Karpas-422 (cell line): Measurements from ENCODE around the gene CLVS2. TPM values are rescaled to one million over a fixed set of nuclear protein-coding genes. Genes with fewer than 3 reads are reported as not detected.

Experiments used
- DNase-seq: peaks from one replicate; pipeline ENCODE4 v3.0.0-alpha.2; 2015
- H2AFZ ChIP-seq: fragments of 200-600 bp; sonication (generic); 2 replicates; pipeline ENCODE4 v1.6.1; 2014; ENCODE audit warnings: antibody characterized with exemption, low read length, mixed read lengths
- H3K27ac ChIP-seq: fragments of 200-600 bp; sonication (generic); 2 replicates; pipeline ENCODE4 v1.5.1; 2014; ENCODE audit warnings: mild to moderate bottlenecking, low read length, moderate library complexity
- H3K27me3 ChIP-seq: fragments of 200-600 bp; sonication (generic); 2 replicates; pipeline ENCODE4 v1.6.1; 2014; ENCODE audit warnings: low read length, mixed read lengths
- H3K36me3 ChIP-seq: fragments of 200-600 bp; sonication (generic); 2 replicates; pipeline ENCODE4 v1.6.1; 2014; ENCODE audit warnings: low read length, mixed read lengths; ENCODE audit not compliant: insufficient read depth
- H3K4me1 ChIP-seq: fragments of 200-600 bp; sonication (generic); 2 replicates; pipeline ENCODE4 v1.6.1; 2014; ENCODE audit warnings: mild to moderate bottlenecking, low read length, mixed read lengths
- H3K4me2 ChIP-seq: fragments of 200-600 bp; sonication (generic); 2 replicates; pipeline ENCODE4 v1.6.1; 2014; ENCODE audit warnings: low read length, low read depth, mild to moderate bottlenecking; ENCODE audit not compliant: poor library complexity, severe bottlenecking
- H3K4me3 ChIP-seq: fragments of 200-600 bp; sonication (generic); 2 replicates; pipeline ENCODE4 v1.5.1; 2014; ENCODE audit warnings: mild to moderate bottlenecking, antibody characterized with exemption, low read length, mixed read lengths
- H3K79me2 ChIP-seq: fragments of 200-600 bp; sonication (generic); 2 replicates; pipeline ENCODE4 v1.6.1; 2014; ENCODE audit warnings: mild to moderate bottlenecking, low read length, mixed read lengths
- H3K9ac ChIP-seq: fragments of 200-600 bp; sonication (generic); 2 replicates; pipeline ENCODE4 v1.6.0; 2014; ENCODE audit warnings: low read length
- H3K9me2 ChIP-seq: fragments of 200-600 bp; sonication (generic), shearing (Covaris generic); replicated peaks from 2 replicates; pipeline ENCODE4 v1.6.0; 2014; ENCODE audit warnings: mild to moderate bottlenecking, low read length, moderate library complexity; ENCODE audit not compliant: insufficient read depth
- H3K9me3 ChIP-seq: fragments of 300-700, 200-600 bp; sonication (generic); 2 replicates; pipeline ENCODE4 v1.6.1; 2014; ENCODE audit warnings: low read length, mixed read lengths
- H4K20me1 ChIP-seq: fragments of 200-600 bp; sonication (generic); 2 replicates; pipeline ENCODE4 v1.6.1; 2014; ENCODE audit warnings: mild to moderate bottlenecking, antibody characterized with exemption, low read length, low read depth; ENCODE audit not compliant: insufficient read depth
- total RNA-seq: library from RNA; depleted of rRNA; stranded (reverse); fragments of >200 nt; shearing (Covaris generic); gene quantifications from 2 replicates; pipeline ENCODE4 v1.2.3, GENCODE V29; 2014; ENCODE audit warnings: low replicate concordance

Gene CLVS2
- total RNA-seq, 1 experiment from 2014 or later: not detected

GRCh38 chr6:122984393-122984792 lies 11.6 kb upstream of the CLVS2 start:
- H3K9me3 ChIP-seq: peaks cover 3% of the 10 kb centered on the region; the same call in 1 of the 2 replicates

GRCh38 chr6:122994256-122994655 lies 1.8 kb upstream of the CLVS2 start:
- H4K20me1 ChIP-seq: no peaks in the 10 kb centered on the region
- H3K4me3 ChIP-seq: no peak overlapping the region
- no peak overlapping the region for H2AFZ ChIP-seq
- DNase-seq: no peak
- H3K27me3 ChIP-seq: no peaks in the 10 kb centered on the region
- H3K9me2 ChIP-seq: no peaks in the 10 kb centered on the region
- H3K4me2 ChIP-seq: no peak overlapping the region
- no peak overlapping the region for H3K27ac ChIP-seq
- no peaks in the 10 kb centered on the region for H3K79me2 ChIP-seq
- H3K9ac ChIP-seq: no peak overlapping the region
- H3K9me3 ChIP-seq: peaks cover 8% of the 10 kb centered on the region
- H3K36me3 ChIP-seq: no peaks in the 10 kb centered on the region
- H3K4me1 ChIP-seq: no peaks in the 10 kb centered on the region

More at GRCh38 chr6:122984393-122984792, 11.6 kb upstream of the CLVS2 start:
- H3K4me2 ChIP-seq: no peak overlapping the region
- H2AFZ ChIP-seq: no peak overlapping the region
- H3K36me3 ChIP-seq: no peaks in the 10 kb centered on the region
- no peaks in the 10 kb centered on the region for H4K20me1 ChIP-seq
- H3K79me2 ChIP-seq: no peaks in the 10 kb centered on the region
- no peak overlapping the region for H3K27ac ChIP-seq
- no peaks in the 10 kb centered on the region for H3K4me1 ChIP-seq
- no peak overlapping the region for H3K4me3 ChIP-seq
- H3K27me3 ChIP-seq: no peaks in the 10 kb centered on the region
- H3K9me2 ChIP-seq: no peaks in the 10 kb centered on the region
- no peak for DNase-seq
- no peak overlapping the region for H3K9ac ChIP-seq

- Histone ChIP-seq H4K20me1 (no peaks in the 10 kb centered on the region), H3K9me2 (no peaks in the 10 kb centered on the region), H3K9ac (no peak overlapping the region), H3K4me1 (no peaks in the 10 kb centered on the region), H2AFZ (no peak overlapping the region), H3K9me3 (peaks cover 8% of the 10 kb centered on the region), H3K79me2 (no peaks in the 10 kb centered on the region), H3K36me3 (no peaks in the 10 kb centered on the region), H3K27me3 (no peaks in the 10 kb centered on the region), H3K27ac (no peak overlapping the region), H3K4me2 (no peak overlapping the region), H3K4me3 (no peak overlapping the region)
- no peak for DNase-seq
Measured at GRCh38 chr6:122996794-122997505, 915 bp downstream of the CLVS2 start.

GRCh38 chr6:122997541-122998150 lies 1.6 kb downstream of the CLVS2 start:
- DNase-seq: no peak
- Histone ChIP-seq H3K9me2 (no peaks in the 10 kb centered on the region), H3K9me3 (peaks cover 8% of the 10 kb centered on the region)

GRCh38 chr6:122998403-122998975 lies 2.5 kb downstream of the CLVS2 start:
- H3K4me3 ChIP-seq: no peak overlapping the region
- no peaks in the 10 kb centered on the region for H3K79me2 ChIP-seq
- no peak for DNase-seq
- peaks cover 14% of the 10 kb centered on the region for H3K9me3 ChIP-seq
- no peak overlapping the region for H3K27ac ChIP-seq
- H3K9ac ChIP-seq: no peak overlapping the region
- H3K27me3 ChIP-seq: no peaks in the 10 kb centered on the region
- no peaks in the 10 kb centered on the region for H3K36me3 ChIP-seq
- H3K9me2 ChIP-seq: no peaks in the 10 kb centered on the region
- no peaks in the 10 kb centered on the region for H4K20me1 ChIP-seq
- no peak overlapping the region for H3K4me2 ChIP-seq
- H2AFZ ChIP-seq: no peak overlapping the region
- H3K4me1 ChIP-seq: no peaks in the 10 kb centered on the region

More at GRCh38 chr6:122997541-122998150, 1.6 kb downstream of the CLVS2 start:
- H3K79me2 ChIP-seq: no peaks in the 10 kb centered on the region
- H3K4me3 ChIP-seq: no peak overlapping the region
- H3K27ac ChIP-seq: no peak overlapping the region
- H2AFZ ChIP-seq: no peak overlapping the region
- H4K20me1 ChIP-seq: no peaks in the 10 kb centered on the region
- no peaks in the 10 kb centered on the region for H3K4me1 ChIP-seq
- no peaks in the 10 kb centered on the region for H3K27me3 ChIP-seq
- no peak overlapping the region for H3K9ac ChIP-seq
- no peaks in the 10 kb centered on the region for H3K36me3 ChIP-seq
- no peak overlapping the region for H3K4me2 ChIP-seq

GRCh38 chr6:123000244-123000770 lies 4.3 kb downstream of the CLVS2 start:
- Histone ChIP-seq H3K27ac (no peak overlapping the region), H3K4me3 (no peak overlapping the region), H3K27me3 (no peaks in the 10 kb centered on the region), H3K9me2 (no peaks in the 10 kb centered on the region), H3K4me2 (no peak overlapping the region), H3K4me1 (no peaks in the 10 kb centered on the region), H3K79me2 (no peaks in the 10 kb centered on the region), H4K20me1 (no peaks in the 10 kb centered on the region), H3K36me3 (no peaks in the 10 kb centered on the region), H3K9me3 (peaks cover 14% of the 10 kb centered on the region), H3K9ac (no peak overlapping the region), H2AFZ (no peak overlapping the region)
- DNase-seq: no peak

- no peak for DNase-seq
- no peaks in the 10 kb centered on the region for H3K79me2 ChIP-seq
- H3K4me3 ChIP-seq: no peak overlapping the region
- no peak overlapping the region for H2AFZ ChIP-seq
- no peaks in the 10 kb centered on the region for H4K20me1 ChIP-seq
- H3K27me3 ChIP-seq: no peaks in the 10 kb centered on the region
- peaks cover 14% of the 10 kb centered on the region for H3K9me3 ChIP-seq
- H3K4me1 ChIP-seq: no peaks in the 10 kb centered on the region
- H3K27ac ChIP-seq: no peak overlapping the region
- no peaks in the 10 kb centered on the region for H3K9me2 ChIP-seq
- no peaks in the 10 kb centered on the region for H3K36me3 ChIP-seq
- no peak overlapping the region for H3K9ac ChIP-seq
- no peak overlapping the region for H3K4me2 ChIP-seq
Measured at GRCh38 chr6:123001540-123001939, 5.5 kb downstream of the CLVS2 start.

- H3K36me3 ChIP-seq: no peaks in the 10 kb centered on the region
- H3K27ac ChIP-seq: no peak overlapping the region
- H3K4me1 ChIP-seq: no peaks in the 10 kb centered on the region
- no peaks in the 10 kb centered on the region for H3K79me2 ChIP-seq
- H3K9me3 ChIP-seq: peaks cover 25% of the 10 kb centered on the region
- no peak overlapping the region for H3K4me2 ChIP-seq
- H3K9me2 ChIP-seq: no peaks in the 10 kb centered on the region
- no peaks in the 10 kb centered on the region for H4K20me1 ChIP-seq
- no peak for DNase-seq
- H3K4me3 ChIP-seq: no peak overlapping the region
- no peak overlapping the region for H2AFZ ChIP-seq
- no peak overlapping the region for H3K9ac ChIP-seq
- no peaks in the 10 kb centered on the region for H3K27me3 ChIP-seq
Measured at GRCh38 chr6:123007885-123008284, 11.8 kb downstream of the CLVS2 start.
